GM18526 (cell line): ENCODE data around the gene TSPAN12.

Experiments used
- POLR2A ChIP-seq: IDR thresholded peaks from 3 replicates; pipeline ENCODE4 v1.6.1; 2011; ENCODE audit not compliant: insufficient read length; ENCODE audit errors: extremely low read depth

The TSPAN12 gene

DNA sequence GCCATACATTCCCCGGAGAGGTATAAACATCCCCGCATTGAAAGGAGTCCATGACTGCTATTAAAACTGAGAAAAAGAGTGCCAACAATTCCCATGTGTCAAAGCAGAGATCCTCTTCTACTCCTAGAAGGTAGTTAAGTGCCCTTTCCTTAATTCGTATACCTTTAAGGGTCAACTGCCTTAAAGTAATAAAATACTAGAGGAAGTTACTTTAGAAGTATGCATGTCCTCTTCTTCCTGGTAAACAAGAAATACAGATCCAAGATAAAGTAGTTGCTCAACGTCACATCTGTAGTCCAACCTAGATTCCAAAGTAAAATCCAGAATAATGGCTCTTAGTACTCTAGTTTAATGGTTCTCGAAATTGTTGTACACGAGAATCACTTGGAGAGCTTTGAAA, 1.5 kb upstream of the TSPAN12 start:
- TF ChIP-seq POLR2A: no peak

DNA sequence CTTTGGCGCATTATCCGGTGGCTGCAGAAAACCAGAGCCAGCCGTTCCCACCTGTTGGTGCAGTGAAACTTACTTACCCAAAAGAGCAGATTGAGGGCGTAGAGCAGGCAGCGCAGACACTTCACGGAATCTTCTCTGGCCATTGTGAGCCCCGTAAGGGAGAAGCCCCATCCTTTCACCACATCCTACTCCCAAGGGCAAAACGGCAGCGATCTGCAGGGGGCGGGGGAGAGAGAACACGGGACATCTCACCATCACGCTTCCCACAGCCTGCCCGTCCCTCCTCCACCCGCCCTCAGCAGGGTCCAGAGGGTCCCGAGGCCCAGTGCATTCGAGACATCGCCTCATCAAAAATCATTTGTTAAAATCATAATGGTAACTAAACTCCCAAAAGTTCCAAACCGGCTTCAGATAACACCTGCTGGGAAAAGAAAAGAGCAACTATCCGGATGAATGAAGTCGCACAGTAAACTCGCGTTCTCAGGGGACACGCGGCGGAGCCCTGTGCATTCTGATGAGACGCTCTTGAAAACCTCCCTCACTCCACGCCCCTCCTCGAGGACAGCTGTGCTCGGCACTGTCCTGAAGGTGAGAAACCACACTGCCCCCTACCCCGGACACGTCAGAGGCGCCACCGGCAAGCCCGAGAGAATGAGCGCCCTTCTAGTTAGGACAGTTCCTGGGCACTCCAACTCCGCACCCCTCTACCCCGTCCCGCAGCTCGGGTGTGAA, 1.2 kb downstream of the TSPAN12 start:
- no peak for TF ChIP-seq POLR2A

DNA sequence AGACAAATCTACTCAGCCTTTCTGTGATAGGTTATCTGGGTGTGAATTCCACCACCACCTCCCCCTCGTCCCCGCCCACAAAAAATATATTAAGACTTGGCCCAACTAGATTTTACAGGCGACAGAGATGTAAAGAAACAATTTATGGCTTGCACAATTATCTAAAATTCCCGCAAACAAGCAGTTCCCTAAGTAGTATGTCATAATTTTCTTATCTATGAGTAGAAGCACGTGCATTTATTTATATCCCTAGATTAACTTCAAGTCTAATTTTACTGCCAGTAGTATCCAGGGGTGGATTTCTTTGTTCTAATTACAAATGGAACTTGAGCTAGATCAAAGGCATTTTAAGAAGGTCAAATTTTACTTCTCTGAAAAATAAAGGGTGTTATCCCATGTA, 1.7 kb downstream of the TSPAN12 start:
- TF ChIP-seq POLR2A: no peak

DNA sequence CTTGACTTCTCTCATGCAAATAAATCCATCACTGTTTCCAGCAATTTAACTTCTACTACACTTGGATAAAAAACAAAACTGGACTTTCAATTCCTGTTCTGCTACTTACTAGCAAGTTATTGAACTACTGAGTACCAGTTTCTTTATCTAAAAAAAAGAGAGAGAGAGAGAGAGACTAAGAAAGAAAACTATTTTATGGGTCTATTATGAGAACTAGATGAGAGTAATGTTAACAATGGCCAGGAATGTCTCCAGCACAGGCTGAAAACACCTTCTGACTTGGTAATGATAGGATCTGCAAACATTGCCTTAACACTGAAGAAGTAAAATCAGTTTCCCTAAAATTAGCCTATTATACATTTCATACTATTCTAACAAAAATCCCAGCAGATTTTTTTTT, 5.2 kb downstream of the TSPAN12 start:
- no peak for TF ChIP-seq POLR2A

DNA sequence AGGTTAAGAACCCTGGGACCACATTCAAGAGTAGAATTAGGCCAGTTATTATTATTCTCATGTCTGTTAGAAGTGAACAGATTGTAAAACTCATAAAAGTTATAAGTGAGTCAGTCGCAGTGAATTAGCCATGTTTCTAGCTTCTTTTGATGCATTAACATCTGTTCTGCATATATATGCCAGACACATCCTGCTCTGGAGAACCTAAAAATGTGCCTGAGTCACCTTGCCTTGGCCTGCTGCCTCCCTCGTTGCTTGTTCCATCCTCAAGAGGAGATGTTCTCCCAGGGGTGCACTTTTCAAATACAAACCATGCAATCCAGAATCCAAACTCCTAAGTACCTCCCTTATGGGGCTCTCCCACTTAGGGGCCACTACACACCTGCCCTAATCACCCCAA, 14.8 kb downstream of the TSPAN12 start:
- TF ChIP-seq POLR2A: no peak

DNA sequence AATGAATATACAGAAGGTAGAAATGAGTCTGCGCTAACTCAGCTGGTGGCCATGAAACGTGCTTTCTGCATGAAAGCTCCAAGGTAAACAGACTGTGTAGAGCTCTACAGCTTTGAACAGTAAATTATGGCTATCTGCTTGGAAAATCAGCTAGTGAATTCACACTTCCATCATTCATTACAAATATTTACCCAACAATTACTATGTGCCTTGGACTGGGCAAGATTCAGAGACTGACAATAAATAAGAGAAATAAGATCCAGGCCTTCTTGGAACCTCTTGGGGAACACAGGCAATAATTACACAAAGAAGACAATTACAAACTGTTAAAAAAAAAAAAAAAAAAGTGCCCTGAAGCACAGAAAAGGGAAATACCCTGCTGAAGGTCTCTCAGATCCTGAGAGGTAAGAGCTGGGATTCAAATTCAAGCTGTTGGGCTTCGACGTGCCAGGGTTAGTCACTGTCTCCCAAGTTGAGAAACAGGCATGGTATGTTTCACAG, 15.8 kb downstream of the TSPAN12 start:
- no peak for TF ChIP-seq POLR2A

DNA sequence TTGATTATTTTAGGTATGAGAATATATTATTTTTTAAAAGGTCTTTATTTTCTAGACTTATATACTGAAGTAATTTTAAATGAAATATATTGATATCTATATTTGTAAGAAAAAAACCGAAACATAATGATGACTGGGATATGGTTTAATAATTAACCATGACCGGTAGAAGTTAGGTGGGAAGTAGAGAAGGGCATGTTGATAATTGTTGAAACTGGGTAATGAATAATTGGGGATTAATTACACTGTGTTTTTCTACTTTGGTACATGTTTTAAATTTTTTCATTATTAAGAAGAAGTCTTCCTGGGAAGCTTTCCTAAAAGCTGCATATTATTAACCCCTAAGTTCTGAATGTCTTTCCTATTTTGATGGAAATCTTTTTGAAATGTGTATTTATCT, 16.3 kb downstream of the TSPAN12 start:
- no peak for TF ChIP-seq POLR2A

DNA sequence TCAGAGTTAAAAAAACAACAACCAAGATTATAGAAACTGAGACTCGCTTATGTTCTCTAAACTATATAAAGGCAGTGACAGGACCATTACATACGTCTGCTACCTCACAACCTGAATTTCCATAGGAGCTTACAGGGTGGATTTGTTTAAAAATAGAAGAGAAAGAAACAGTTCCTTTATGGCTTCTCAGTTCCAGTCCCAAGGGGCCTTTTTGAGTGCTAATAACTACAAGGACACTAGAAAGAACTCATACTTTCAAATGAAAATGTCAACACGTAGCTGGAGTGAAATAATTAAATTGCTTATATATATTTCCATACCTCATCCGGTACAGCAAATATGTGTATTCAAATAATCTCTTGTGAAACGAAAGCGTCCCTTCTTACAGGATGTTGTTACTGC, 19.7 kb downstream of the TSPAN12 start:
- TF ChIP-seq POLR2A: no peak

DNA sequence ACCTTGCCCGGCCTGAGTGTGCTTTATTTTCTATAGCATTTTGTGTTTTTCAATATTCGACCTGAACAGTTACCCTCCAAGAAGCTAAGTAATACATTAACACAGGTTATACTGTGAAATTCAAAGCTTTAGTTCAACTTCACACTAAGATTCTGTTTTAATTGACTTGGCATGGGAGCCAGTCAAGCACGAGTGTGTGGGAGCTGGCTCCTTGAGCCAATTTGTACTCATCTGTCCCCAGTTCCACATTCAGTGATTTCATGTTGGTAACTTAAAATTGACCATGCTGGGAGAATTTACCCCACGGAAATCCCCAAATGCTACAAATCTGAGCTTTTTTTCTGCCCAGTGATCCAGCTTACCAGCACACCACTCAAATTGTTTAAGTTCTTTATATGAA, 20.3 kb downstream of the TSPAN12 start:
- TF ChIP-seq POLR2A: no peak

DNA sequence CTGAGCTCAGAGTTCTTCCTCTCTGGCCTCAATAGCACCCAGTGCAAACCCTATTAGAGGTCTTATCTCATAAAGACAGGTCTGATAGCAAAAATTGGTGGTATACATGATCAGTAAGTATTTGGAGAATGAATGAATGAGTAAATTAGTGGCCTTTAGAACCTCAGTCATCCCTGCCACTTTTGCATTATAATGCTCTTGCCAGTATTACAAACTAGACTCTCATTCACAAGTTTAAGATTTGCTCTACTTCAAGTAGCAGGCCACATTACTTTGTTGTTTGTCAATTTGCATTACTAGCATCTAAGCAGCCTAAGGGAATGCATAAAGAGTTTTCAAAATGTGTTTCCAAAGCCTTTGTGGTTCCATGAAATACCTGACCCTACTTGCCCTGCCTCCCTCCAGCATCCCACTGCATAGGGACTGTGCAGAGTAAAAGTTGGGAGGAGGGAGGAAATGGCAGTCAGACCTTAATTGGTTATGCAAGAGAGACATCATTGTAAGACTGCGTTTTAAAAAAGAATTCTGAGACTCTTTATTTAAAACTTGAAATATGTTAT, 21.3 kb downstream of the TSPAN12 start:
- no peak for TF ChIP-seq POLR2A

DNA sequence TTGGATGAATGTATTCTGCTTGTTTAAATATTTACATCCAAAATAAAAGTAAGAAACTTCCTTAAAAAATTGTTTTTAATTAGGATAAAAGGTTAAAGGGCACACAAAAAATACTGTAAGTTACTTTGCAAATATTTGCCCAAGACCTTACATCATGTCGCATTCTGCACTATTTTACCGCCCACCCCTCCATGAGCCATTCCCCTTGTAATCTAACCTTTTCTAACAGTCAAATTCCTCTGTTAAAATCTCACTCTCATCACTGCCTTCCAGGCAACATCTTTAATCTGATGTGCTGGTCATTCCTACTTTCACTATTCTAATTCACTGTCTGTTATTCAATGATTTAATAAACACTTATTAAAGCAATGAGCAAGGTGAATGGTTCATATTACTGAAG, 23.2 kb downstream of the TSPAN12 start:
- TF ChIP-seq POLR2A: no peak

DNA sequence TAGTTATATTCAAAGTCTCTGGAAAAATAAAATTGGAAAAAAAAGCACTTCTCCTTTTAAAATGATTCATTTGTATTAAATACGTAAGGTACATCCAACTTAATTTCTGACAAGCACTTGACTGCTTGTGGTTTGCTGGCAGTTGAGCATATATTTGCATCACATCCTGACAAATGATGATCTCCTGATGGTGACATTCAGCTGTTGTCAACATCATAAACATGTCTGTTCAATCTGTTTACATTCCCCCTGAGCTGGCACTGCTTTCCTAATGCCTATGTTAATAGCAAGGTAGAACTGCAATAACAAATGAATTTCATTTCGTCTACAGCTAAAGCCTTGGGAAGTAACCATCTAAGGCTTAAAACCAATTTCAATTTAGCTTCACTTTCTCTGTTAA, 24.4 kb downstream of the TSPAN12 start:
- no peak for TF ChIP-seq POLR2A

DNA sequence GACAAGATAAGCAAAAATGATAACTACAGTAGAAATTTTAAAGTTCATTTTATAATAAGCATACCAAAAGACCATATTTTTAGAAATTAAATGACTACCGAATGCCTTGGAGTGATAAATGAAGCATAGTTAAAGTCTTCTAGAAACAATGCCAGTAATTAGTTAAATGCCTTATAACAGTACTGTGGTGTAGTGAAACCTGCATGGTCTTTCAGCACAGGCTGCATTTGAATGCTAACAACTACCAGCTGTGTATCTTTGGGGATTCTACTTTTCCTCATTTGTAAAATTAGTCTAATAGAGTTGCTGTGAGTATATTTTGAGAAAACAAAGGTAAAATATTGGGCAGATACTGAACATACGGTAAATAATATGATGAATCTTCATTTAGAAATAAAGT, 25.1 kb downstream of the TSPAN12 start:
- TF ChIP-seq POLR2A: no peak

DNA sequence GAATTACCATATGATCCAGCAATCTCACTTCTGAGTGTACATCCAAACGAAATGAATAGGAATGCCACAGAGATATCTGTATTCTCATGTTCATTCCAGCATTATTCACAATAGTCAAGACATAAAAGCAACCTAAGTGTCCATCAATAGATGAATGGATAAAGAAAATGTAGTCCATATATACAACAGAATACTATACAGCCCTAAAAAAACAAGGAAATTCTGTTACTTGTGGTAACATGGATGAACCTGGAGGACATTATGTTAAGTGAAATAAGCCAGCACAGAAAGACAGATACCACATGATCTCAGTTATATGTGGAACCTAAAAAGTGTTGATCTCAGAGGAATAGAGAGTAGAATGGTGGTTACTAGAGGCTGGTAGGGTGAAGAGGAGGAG, 26.7 kb downstream of the TSPAN12 start:
- no peak for TF ChIP-seq POLR2A

DNA sequence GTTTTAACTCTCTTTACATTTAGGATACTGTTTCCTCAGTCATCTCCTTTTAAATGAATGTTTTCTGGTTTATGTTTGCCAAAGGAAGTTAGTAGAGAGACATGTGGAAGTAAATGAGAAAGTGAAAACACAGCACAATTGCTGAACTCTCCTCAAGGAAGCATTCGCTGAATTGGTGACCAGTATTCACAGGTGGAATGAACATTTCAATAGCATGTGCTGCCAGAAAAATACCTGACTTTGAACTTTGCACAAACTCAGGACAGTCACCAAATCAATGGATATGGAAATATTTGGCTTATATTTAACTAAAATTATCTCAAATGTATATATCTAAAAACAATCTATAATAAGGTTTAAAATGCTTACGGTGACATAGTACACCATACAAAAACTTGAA, 28.5 kb downstream of the TSPAN12 start:
- TF ChIP-seq POLR2A: no peak

DNA sequence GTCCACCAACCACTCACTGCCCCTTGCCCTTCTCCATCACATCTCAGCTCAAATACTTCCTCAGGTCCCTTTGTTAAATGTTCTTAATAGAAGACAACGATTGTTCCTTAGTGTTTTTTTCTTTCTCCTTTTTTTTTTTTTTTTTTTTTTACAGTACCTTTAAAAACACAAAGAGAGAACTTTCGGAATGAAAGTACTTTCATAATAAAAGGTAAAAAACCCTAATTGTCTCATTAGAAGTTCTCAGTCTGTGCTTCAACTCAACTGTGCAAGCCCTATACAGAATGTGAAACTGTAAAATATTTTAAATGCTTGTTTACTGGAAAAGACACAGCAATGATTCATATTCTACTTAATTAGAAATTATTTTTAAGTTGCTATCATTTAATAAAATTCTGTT, 29.4 kb downstream of the TSPAN12 start:
- TF ChIP-seq POLR2A: no peak

DNA sequence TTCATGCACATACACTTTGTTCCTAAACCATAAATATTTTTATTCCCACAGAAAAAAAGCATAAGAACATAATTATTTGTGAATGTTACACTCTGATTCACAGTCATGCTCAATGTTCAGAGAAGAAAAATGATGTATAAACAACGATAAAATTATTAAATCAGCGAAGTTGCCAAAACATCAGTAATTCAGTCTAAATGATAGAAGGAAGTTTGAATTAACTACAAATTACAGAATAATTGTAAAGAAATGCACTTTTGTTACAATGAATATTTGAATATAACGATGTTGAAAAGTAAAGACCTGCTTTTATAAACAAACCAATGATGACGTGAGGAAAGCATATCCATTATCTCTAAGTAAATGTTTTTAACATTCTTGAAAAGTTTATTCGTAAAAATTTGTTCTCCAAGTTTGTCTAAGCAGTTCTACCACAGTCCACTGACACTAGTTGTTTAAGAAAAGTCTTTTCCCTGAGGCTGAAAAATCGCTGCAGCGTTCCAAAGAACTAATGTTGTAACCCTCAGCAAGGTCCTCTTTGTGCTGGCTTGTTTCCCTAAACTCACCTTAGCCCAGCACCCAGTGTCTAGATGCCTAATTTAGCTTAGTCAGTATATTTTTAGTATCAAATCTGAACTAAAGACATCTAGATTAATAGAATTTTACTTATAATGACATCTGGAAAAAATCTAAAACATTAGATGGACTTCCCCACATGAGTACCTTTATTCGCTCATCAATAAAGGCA, 30.4 kb downstream of the TSPAN12 start:
- TF ChIP-seq POLR2A: no peak

DNA sequence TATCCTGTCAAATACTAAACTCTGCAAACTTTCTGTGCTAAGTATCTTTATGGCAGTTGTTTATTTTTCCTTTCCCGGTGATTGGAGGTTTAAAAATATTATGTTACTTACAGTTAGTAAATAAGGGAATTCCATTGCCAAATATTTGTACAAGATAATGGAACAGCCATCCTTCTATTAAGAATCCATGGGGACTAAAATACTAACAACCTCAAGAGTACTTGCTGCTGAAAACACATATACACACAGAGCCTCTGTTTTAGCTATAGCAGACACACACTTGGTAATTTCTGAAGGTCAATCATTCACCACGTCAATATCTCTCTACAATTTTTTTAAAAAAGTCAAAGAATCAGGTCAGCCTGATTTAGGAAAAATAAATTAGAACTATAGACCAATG, 32.4 kb downstream of the TSPAN12 start:
- no peak for TF ChIP-seq POLR2A
